HEK293 (cell line): ENCODE measurements around the gene RPL13A.

Experiments
- CTCF ChIA-PET: fragments of 350-600 bp; formaldehyde crosslinking; extraction: SDS; loops from one replicate; lab custom pipeline; 2021; ENCODE audit warnings: antibody characterized with exemption; lab: Yijun Ruan, JAX
- POLR2A ChIA-PET: fragments of 300-600 bp; formaldehyde crosslinking; extraction: SDS; loops from one replicate; lab custom pipeline; 2020; ENCODE audit warnings: antibody characterized with exemption, inconsistent platforms; lab: Yijun Ruan, JAX
- H3K27ac ChIP-seq: fragments of 200-500 bp; sonication (Bioruptor generic); 2 replicates; pipeline ENCODE4 v1.5.1; 2014; ENCODE audit warnings: low read depth, low read length, control low read depth, inconsistent platforms; ENCODE audit errors: extremely low read depth
- H3K36me3 ChIP-seq, 2 experiments: fragments of 200-500 bp in 1 of 2; sonication (Bioruptor generic) in 1 of 2; 1 replicate in 1 of 2; 2 replicates in 1 of 2; pipeline ENCODE4 v1.5.1; 2014 to 2017; ENCODE audit warnings: inconsistent platforms in 2 of 2, low read length in 2 of 2; ENCODE audit not compliant: control insufficient read depth in 2 of 2, insufficient read depth in 1 of 2
- H3K4me1 ChIP-seq: fragments of 200-500 bp; sonication (Bioruptor generic); 2 replicates; pipeline ENCODE4 v1.5.1; 2014; ENCODE audit warnings: mild to moderate bottlenecking, low read length, inconsistent platforms; ENCODE audit not compliant: control insufficient read depth, insufficient read depth
- H3K4me3 ChIP-seq: 2 replicates; pipeline ENCODE4 v1.5.1; 2011; ENCODE audit warnings: low read depth, mild to moderate bottlenecking, control low read depth, low read length, moderate library complexity
- H3K9me3 ChIP-seq: fragments of 200-500 bp; sonication (Bioruptor generic); 2 replicates; pipeline ENCODE4 v1.5.1; 2014; ENCODE audit warnings: low read depth, low read length, inconsistent platforms; ENCODE audit not compliant: control insufficient read depth, insufficient read depth
- AEBP2 ChIP-seq: fragments of 450-650 bp; formaldehyde crosslinking; IDR thresholded peaks from 2 replicates; pipeline ENCODE4 v1.5.1; 2016; ENCODE audit warnings: missing biosample characterization, missing genetic modification characterization, borderline replicate concordance
- ELK4 ChIP-seq: IDR thresholded peaks from 2 replicates; pipeline ENCODE4 v1.6.1; 2011; ENCODE audit warnings: mild to moderate bottlenecking, low read depth, low read length, borderline replicate concordance
- SCRT2 ChIP-seq: fragments of 450-650 bp; formaldehyde crosslinking; IDR thresholded peaks from 2 replicates; pipeline ENCODE4 v1.5.1; 2016; ENCODE audit warnings: missing biosample characterization, missing genetic modification characterization
- SP3 ChIP-seq: fragments of 450-650 bp; formaldehyde crosslinking; IDR thresholded peaks from 2 replicates; pipeline ENCODE4 v1.5.1; 2016; ENCODE audit warnings: missing biosample characterization, missing genetic modification characterization
- TSHZ1 ChIP-seq: fragments of 450-650 bp; formaldehyde crosslinking; IDR thresholded peaks from 2 replicates; pipeline ENCODE4 v1.5.1; 2016; ENCODE audit warnings: missing biosample characterization, missing genetic modification characterization, borderline replicate concordance
- ZBTB11 ChIP-seq: fragments of 450-650 bp; formaldehyde crosslinking; conservative IDR thresholded peaks from 2 replicates; pipeline ENCODE4 v1.5.1; 2016; ENCODE audit warnings: low read depth, missing biosample characterization, missing genetic modification characterization
- ZBTB48 ChIP-seq: fragments of 450-650 bp; formaldehyde crosslinking; IDR thresholded peaks from 2 replicates; pipeline ENCODE4 v1.5.1; 2016; ENCODE audit warnings: missing biosample characterization, missing genetic modification characterization
- ZBTB49 ChIP-seq: fragments of 450-650 bp; formaldehyde crosslinking; IDR thresholded peaks from 2 replicates; pipeline ENCODE4 v1.5.1; 2016; ENCODE audit warnings: missing biosample characterization, missing genetic modification characterization, low read depth
- ZNF274 ChIP-seq, 2 experiments: fragments of 200-500 bp in 1 of 2; fragments of 450-650 bp in 1 of 2; sonication (Bioruptor generic) in 1 of 2; formaldehyde crosslinking in 1 of 2; IDR thresholded peaks; 2 replicates each; pipeline versions ENCODE4 v1.5.1 to v1.6.1; 2014 to 2016; ENCODE audit warnings: borderline replicate concordance in 1 of 2, inconsistent platforms in 1 of 2, low read length in 1 of 2, missing biosample characterization in 1 of 2, missing genetic modification characterization in 1 of 2
- ZNF324 ChIP-seq: fragments of 450-650 bp; formaldehyde crosslinking; IDR thresholded peaks from 2 replicates; pipeline ENCODE4 v1.5.1; 2016; ENCODE audit warnings: missing biosample characterization, missing genetic modification characterization
- ZNF341 ChIP-seq: fragments of 450-650 bp; formaldehyde crosslinking; IDR thresholded peaks from 2 replicates; pipeline ENCODE4; 2016; ENCODE audit warnings: low read depth, missing biosample characterization, missing genetic modification characterization
- ZNF366 ChIP-seq: fragments of 450-650 bp; formaldehyde crosslinking; conservative IDR thresholded peaks from 2 replicates; pipeline ENCODE4 v1.5.1; 2016; ENCODE audit warnings: missing biosample characterization, missing genetic modification characterization
- ZNF449 ChIP-seq: fragments of 450-650 bp; formaldehyde crosslinking; IDR thresholded peaks from 2 replicates; pipeline ENCODE4 v1.5.1; 2017; ENCODE audit warnings: missing biosample characterization, mild to moderate bottlenecking, missing genetic modification characterization, moderate library complexity
- ZNF473 ChIP-seq: fragments of 450-650 bp; formaldehyde crosslinking; IDR thresholded peaks from 2 replicates; pipeline ENCODE4 v1.5.1; 2017; ENCODE audit warnings: missing biosample characterization, missing genetic modification characterization
- ZNF561 ChIP-seq: fragments of 450-650 bp; IDR thresholded peaks from 2 replicates; pipeline ENCODE4 v1.5.1; 2018; ENCODE audit warnings: missing biosample characterization, missing genetic modification characterization, borderline replicate concordance
- ZNF791 ChIP-seq: fragments of 450-650 bp; formaldehyde crosslinking; IDR thresholded peaks from 2 replicates; pipeline ENCODE4 v1.5.1; 2016; ENCODE audit warnings: missing biosample characterization, missing genetic modification characterization

The RPL13A gene

GRCh38 chr19:49512970-49513745 lies 25.8 kb downstream of the RPL13A start (continued):
- TF ChIP-seq ZBTB49 (tag by site-specific recombination) = no peak
- TF ChIP-seq ZBTB11 (tag by site-specific recombination) = peak; percentile 31; the same call in 1 of the 2 replicates
- no peak for TF ChIP-seq ZNF324 (tag by site-specific recombination)
- no peak for TF ChIP-seq ZNF791
- no peak for TF ChIP-seq ZBTB48 (tag by site-specific recombination)
- TF ChIP-seq ZNF274 (IDR thresholded peaks at IDR 0.05; ENCODE audit: low read length) = no peak
- no peak for TF ChIP-seq ZNF274 (tag by site-specific recombination; IDR thresholded peaks at IDR 0.05; ENCODE audit: borderline replicate concordance)

GRCh38 chr19:49513746-49514118 lies 26.3 kb downstream of the RPL13A start:
- H3K4me3 ChIP-seq = peak overlapping the region; percentile 82
- CTCF ChIA-PET = interaction anchor here (0.6 to 3.1 kb wide), 5 partner anchors 13 to 422 kb away, joined by 3 to 29 read pairs (median 4); no protein-coding TSS in a partner anchor
- POLR2A ChIA-PET = interaction anchor here (0.6 to 2.8 kb wide), 3 partner anchors 20 to 33 kb away, joined by 4 to 8 read pairs (median 5); no protein-coding TSS in a partner anchor
- H3K36me3 ChIP-seq = peaks cover 9 to 11% of the 10 kb centered on the region in 2 experiments; a peak in 2 of 3 replicates
- H3K4me1 ChIP-seq = peaks cover 8% of the 10 kb centered on the region
- H3K27ac ChIP-seq = peak overlapping the region; percentile 88
- no peaks in the 10 kb centered on the region for H3K9me3 ChIP-seq
- TF ChIP-seq SP3 (tag by site-specific recombination) (no peak), ZNF449 (no peak), AEBP2 (no peak), ZNF366 (tag by site-specific recombination) (no peak), SCRT2 (peak; percentile 5; the same call in 1 of the 2 replicates)

- ChIA-PET POLR2A (interaction anchor here (0.6 to 2.8 kb wide), 2 partner anchors 31 to 33 kb away, joined by 5 to 8 read pairs; no protein-coding TSS in a partner anchor), CTCF (interaction anchor here (0.6 to 3.1 kb wide), 4 partner anchors 13 to 422 kb away, joined by 3 to 29 read pairs (median 4); no protein-coding TSS in a partner anchor)
- no peak overlapping the region for H3K4me3 ChIP-seq
- H3K27ac ChIP-seq = 0 out of 2 replicates have a peak overlapping the region, but pooled peaks have one; percentile 88
- TF ChIP-seq ZNF561 (tag by site-specific recombination) = no peak
- 0 out of 2 replicates have a peak, but pooled peaks have one; percentile 18 for TF ChIP-seq ZNF341
- TF ChIP-seq ZNF473 (tag by site-specific recombination) = no peak
- TF ChIP-seq TSHZ1 (tag by site-specific recombination) = no peak
- TF ChIP-seq ELK4 = no peak
- H3K36me3 ChIP-seq = peaks cover 9 to 11% of the 10 kb centered on the region in 2 experiments; a peak in 2 of 3 replicates
- no peaks in the 10 kb centered on the region for H3K9me3 ChIP-seq
- H3K4me1 ChIP-seq = peaks cover 8% of the 10 kb centered on the region
These were observed 26.7 kb downstream of the RPL13A start for GRCh38 chr19:49514151-49514550.
